Ascending aorta (tissue), 2 donors: Measurements from ENCODE around the gene KCNE4. TPM values are rescaled to one million over a fixed set of nuclear protein-coding genes. Genes with fewer than 3 reads are reported as not detected.

ENCODE experiments used
- DNase-seq, 2 donors: peaks; one replicate each; pipeline ENCODE4 v3.0.0-alpha.2; 2019; ENCODE audit warnings: low spot score in 2 of 2
- H3K27ac ChIP-seq, 2 donors: fragments of 200-600 bp; sonication (generic); one replicate each; pipeline ENCODE4 v1.5.1; 2016 to 2017; ENCODE audit warnings: mild to moderate bottlenecking in 1 of 2
- H3K27me3 ChIP-seq: fragments of 200-600 bp; sonication (generic); one replicate; pipeline ENCODE4 v1.5.1; 2017
- H3K36me3 ChIP-seq, 2 donors: fragments of 200-600 bp; sonication (generic); one replicate each; pipeline ENCODE4 v1.5.1; 2016
- H3K4me1 ChIP-seq, 2 donors: fragments of 200-600 bp; sonication (generic); one replicate each; pipeline ENCODE4 v1.5.1; 2016 to 2017; ENCODE audit warnings: mild to moderate bottlenecking in 1 of 2
- H3K4me3 ChIP-seq, 2 donors: fragments of 200-600 bp; sonication (generic); one replicate each; pipeline ENCODE4 v1.5.1; 2016 to 2017; ENCODE audit warnings: mild to moderate bottlenecking in 1 of 2
- H3K9me3 ChIP-seq, 2 donors: fragments of 200-600 bp; sonication (generic); one replicate each; pipeline ENCODE4 v1.5.1; 2016
- CTCF ChIP-seq, 3 experiments: fragments of 200-600 bp in 2 of 3; fragments of 450-650 bp in 1 of 3; sonication (generic) in 2 of 3; IDR thresholded peaks; one replicate each; pipeline ENCODE4 v1.5.1; 2016 to 2019; ENCODE audit warnings: antibody characterized with exemption in 3 of 3, mild to moderate bottlenecking in 1 of 3, moderate library complexity in 1 of 3
- intact Hi-C: fragments of 100-400 bp; cut with DNase I; formaldehyde crosslinking; loops from one replicate; pipeline ENCODE4 v1.15.1; 2023
- total RNA-seq: library from RNA; depleted of rRNA; stranded (reverse); fragments of >200 nt; gene quantifications from one replicate; pipeline ENCODE4 v1.1.0, GENCODE V29; 2016

KCNE4 gene
- total RNA-seq, 1 donor from 2014 or later: 18.3 TPM

- H3K4me3 ChIP-seq: no peak overlapping the region
- no peak overlapping the region for H3K27ac ChIP-seq
- no peaks in the 10 kb centered on the region for H3K9me3 ChIP-seq
- intact Hi-C loops: no loop called here
- no peak for DNase-seq
- no peaks in the 10 kb centered on the region for H3K4me1 ChIP-seq
- no peaks in the 10 kb centered on the region for H3K27me3 ChIP-seq
- TF ChIP-seq CTCF (IDR thresholded peaks at IDR 0.05): no peak
- H3K36me3 ChIP-seq: no peaks in the 10 kb centered on the region
These were observed 44.4 kb downstream of the KCNE4 start for GRCh38 chr2:223096235-223096970.

GRCh38 chr2:223097888-223098383, 45.9 kb downstream of the KCNE4 start:
- Histone ChIP-seq H3K36me3 (no peaks in the 10 kb centered on the region), H3K27me3 (no peaks in the 10 kb centered on the region), H3K4me1 (peaks cover 0 to 4% of the 10 kb centered on the region in 2 donors), H3K27ac (no peak overlapping the region), H3K9me3 (no peaks in the 10 kb centered on the region), H3K4me3 (no peak overlapping the region)
- no peak for DNase-seq
- intact Hi-C loops: no loop called here
- no peak for TF ChIP-seq CTCF (IDR thresholded peaks at IDR 0.05)

- TF ChIP-seq CTCF (IDR thresholded peaks at IDR 0.05): no peak
- Histone ChIP-seq H3K27me3 (no peaks in the 10 kb centered on the region), H3K4me3 (no peak overlapping the region), H3K27ac (no peak overlapping the region), H3K4me1 (peaks cover 0 to 4% of the 10 kb centered on the region in 2 donors), H3K9me3 (no peaks in the 10 kb centered on the region), H3K36me3 (no peaks in the 10 kb centered on the region)
- DNase-seq: no peak
- intact Hi-C loops: no loop called here
These were observed 47.6 kb downstream of the KCNE4 start for GRCh38 chr2:223099561-223099960.

- TF ChIP-seq CTCF (IDR thresholded peaks at IDR 0.05): no peak
- DNase-seq: peak in 1 of 2 donors; percentile 72
- Histone ChIP-seq H3K27me3 (no peaks in the 10 kb centered on the region), H3K4me3 (no peak overlapping the region), H3K27ac (no peak overlapping the region), H3K36me3 (no peaks in the 10 kb centered on the region), H3K9me3 (no peaks in the 10 kb centered on the region), H3K4me1 (peaks cover 0 to 4% of the 10 kb centered on the region in 2 donors)
- intact Hi-C loops: loop anchor here (5.0 kb wide), 2 partner anchors 48 to 118 kb away; partner anchors contain the start of gene KCNE4
These were observed 48.1 kb downstream of the KCNE4 start for GRCh38 chr2:223100061-223100511.

GRCh38 chr2:223101340-223102039, 49.5 kb downstream of the KCNE4 start:
- no peaks in the 10 kb centered on the region for H3K9me3 ChIP-seq
- intact Hi-C loops: loop anchor here (5.0 kb wide), 2 partner anchors 49 to 119 kb away; partner anchors contain the start of gene KCNE4
- no peak for DNase-seq
- peak overlapping the region in 1 of 2 donors; percentile 24 for H3K27ac ChIP-seq
- no peaks in the 10 kb centered on the region for H3K36me3 ChIP-seq
- no peaks in the 10 kb centered on the region for H3K27me3 ChIP-seq
- H3K4me3 ChIP-seq: no peak overlapping the region
- peaks cover 0 to 4% of the 10 kb centered on the region in 2 donors for H3K4me1 ChIP-seq
- peak in 2 of 3 experiments; percentile 19 to 41 for TF ChIP-seq CTCF (IDR thresholded peaks at IDR 0.05)
